CD4-positive, alpha-beta memory T cell (primary cell): Measurements from ENCODE around the gene EPHX1. TPM values are rescaled to one million over a fixed set of nuclear protein-coding genes. Genes with fewer than 3 reads are reported as not detected.
A peak's percentile ranks its signal among the peaks of the same experiment; 100 is the strongest.

ENCODE experiments used
- CTCF ChIA-PET: fragments of 350-600 bp; sonication (Branson Sonifier 250); formaldehyde crosslinking; loops from one replicate; lab custom pipeline; 2021; ENCODE audit warnings: inconsistent platforms; ENCODE audit not compliant: partially characterized antibody; lab: Charles Lee
- POLR2A ChIA-PET: fragments of 350-600 bp; sonication (Branson Sonifier 250); formaldehyde crosslinking; loops from one replicate; lab custom pipeline; 2021; ENCODE audit not compliant: partially characterized antibody; lab: Charles Lee
- DNase-seq, 5 donors: peaks; one replicate each; pipeline versions ENCODE4 v3.0.0 to v3.0.0-alpha.2; 2020 to 2022; ENCODE audit warnings: mixed read lengths in 1 of 5
- H3K27ac ChIP-seq: one replicate; pipeline ENCODE4 v1.7.0; 2013; ENCODE audit warnings: low read depth, low read length
- H3K27me3 ChIP-seq: 2 replicates; pipeline ENCODE4 v1.7.0; 2013; ENCODE audit warnings: mild to moderate bottlenecking, low read length, moderate library complexity; ENCODE audit not compliant: insufficient read depth
- H3K36me3 ChIP-seq: 2 replicates; pipeline ENCODE4 v1.7.0; 2013; ENCODE audit warnings: mild to moderate bottlenecking, low read length, moderate library complexity; ENCODE audit not compliant: insufficient read depth
- H3K4me1 ChIP-seq: 2 replicates; pipeline ENCODE4 v1.7.0; 2013; ENCODE audit warnings: mild to moderate bottlenecking, low read length, moderate library complexity; ENCODE audit not compliant: insufficient read depth
- H3K4me3 ChIP-seq, 2 donors: one replicate each; pipeline ENCODE4 v1.7.0; 2013; ENCODE audit warnings: low read length in 2 of 2, mild to moderate bottlenecking in 1 of 2
- H3K9me3 ChIP-seq, 2 donors: one replicate each; pipeline ENCODE4 v1.7.0; 2013; ENCODE audit warnings: low read length in 2 of 2, control low read depth in 1 of 2; ENCODE audit not compliant: control insufficient read depth in 1 of 2
- H3K27ac Mint-ChIP-seq, 7 donors: one replicate each; pipeline ENCODE4 v1.8.0; 2020 to 2021; ENCODE audit warnings: mixed read lengths in 7 of 7, mild to moderate bottlenecking in 6 of 7, inconsistent platforms in 3 of 7, moderate library complexity in 3 of 7
- H3K27me3 Mint-ChIP-seq, 2 donors: one replicate each; pipeline ENCODE4 v1.8.0; 2020 to 2021; ENCODE audit warnings: mixed read lengths in 2 of 2
- H3K36me3 Mint-ChIP-seq, 2 donors: one replicate each; pipeline ENCODE4 v1.8.0; 2020 to 2021; ENCODE audit warnings: mixed read lengths in 2 of 2, inconsistent platforms in 1 of 2, mild to moderate bottlenecking in 1 of 2
- H3K4me1 Mint-ChIP-seq, 4 donors: one replicate each; pipeline ENCODE4 v1.8.0; 2020 to 2021; ENCODE audit warnings: mixed read lengths in 4 of 4, mild to moderate bottlenecking in 1 of 4
- H3K4me3 Mint-ChIP-seq, 8 donors: one replicate each; pipeline ENCODE4 v1.8.0; 2020 to 2021; ENCODE audit warnings: mixed read lengths in 8 of 8, mild to moderate bottlenecking in 7 of 8, moderate library complexity in 6 of 8, inconsistent platforms in 3 of 8
- H3K9me3 Mint-ChIP-seq, 8 donors: one replicate each; pipeline ENCODE4 v1.8.0; 2020 to 2021; ENCODE audit warnings: mixed read lengths in 8 of 8, mild to moderate bottlenecking in 5 of 8, inconsistent platforms in 3 of 8, moderate library complexity in 1 of 8
- intact Hi-C: fragments of 100-400 bp; cut with micrococcal nuclease; formaldehyde crosslinking; loops from one replicate; pipeline ENCODE4 v1.15.1; 2023
- polyA plus RNA-seq, 2 donors: library from polyadenylated mRNA; unstranded; fragments of 300-500 nt; fragmentation: Illumina TruSeq; gene quantifications; one replicate each; pipeline ENCODE4 v1.2.3, GENCODE V29; 2021
- total RNA-seq, 2 experiments: library from RNA; stranded (reverse); gene quantifications; one replicate each; pipeline ENCODE4 v1.2.3, GENCODE V29; 2021

EPHX1 gene
- total and polyA plus RNA-seq, 4 experiments from 2014 or later = 0.34 to 3.0 (median 1.3) TPM

- Mint-ChIP-seq H3K4me1 (peaks cover 0 to 1% (median 0%) of the 10 kb centered on the region in 4 donors), H3K4me3 (no peak overlapping the region), H3K27ac (no peak overlapping the region), H3K27me3 (peaks cover 1 to 2% of the 10 kb centered on the region in 2 donors), H3K9me3 (no peaks in the 10 kb centered on the region), H3K36me3 (no peaks in the 10 kb centered on the region)
- Histone ChIP-seq H3K27ac (no peak overlapping the region), H3K36me3 (no peaks in the 10 kb centered on the region), H3K4me3 (no peak overlapping the region), H3K9me3 (no peaks in the 10 kb centered on the region), H3K4me1 (no peaks in the 10 kb centered on the region), H3K27me3 (no peaks in the 10 kb centered on the region)
- intact Hi-C loops = no loop called here
- no peak for DNase-seq
- ChIA-PET POLR2A (interaction anchor here (0.9 kb wide), 1 partner anchor 8 kb away, joined by 4 read pairs; no protein-coding TSS in a partner anchor), CTCF (no interaction called here)
These were observed 13.9 kb downstream of the EPHX1 start for GRCh38 chr1:225823811-225824261.

DNA sequence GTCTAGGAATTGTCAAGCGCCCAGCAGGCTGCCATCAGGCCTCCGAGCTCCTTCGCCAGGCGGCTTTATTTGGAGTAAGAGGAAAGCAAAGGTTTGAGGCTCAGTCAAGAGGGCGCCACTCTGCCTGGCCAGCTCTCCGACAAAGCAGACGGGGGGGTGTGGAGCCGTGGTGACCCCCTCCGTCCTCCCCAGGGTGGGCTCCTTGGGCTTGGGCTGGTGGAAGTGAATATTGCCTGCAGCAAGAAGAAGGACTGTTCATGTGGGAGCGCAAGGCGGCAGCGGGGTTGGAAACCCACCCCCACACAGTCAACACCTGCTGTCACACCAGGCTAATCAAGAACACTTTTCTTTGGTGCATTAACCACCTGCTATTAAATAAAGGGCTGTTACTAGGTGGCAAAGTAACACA, 14.6 kb downstream of the EPHX1 start:
- ChIA-PET CTCF (no interaction called here), POLR2A (interaction anchor here (0.9 kb wide), 1 partner anchor 8 kb away, joined by 4 read pairs; no protein-coding TSS in a partner anchor)
- H3K9me3 Mint-ChIP-seq = no peaks in the 10 kb centered on the region

DNA sequence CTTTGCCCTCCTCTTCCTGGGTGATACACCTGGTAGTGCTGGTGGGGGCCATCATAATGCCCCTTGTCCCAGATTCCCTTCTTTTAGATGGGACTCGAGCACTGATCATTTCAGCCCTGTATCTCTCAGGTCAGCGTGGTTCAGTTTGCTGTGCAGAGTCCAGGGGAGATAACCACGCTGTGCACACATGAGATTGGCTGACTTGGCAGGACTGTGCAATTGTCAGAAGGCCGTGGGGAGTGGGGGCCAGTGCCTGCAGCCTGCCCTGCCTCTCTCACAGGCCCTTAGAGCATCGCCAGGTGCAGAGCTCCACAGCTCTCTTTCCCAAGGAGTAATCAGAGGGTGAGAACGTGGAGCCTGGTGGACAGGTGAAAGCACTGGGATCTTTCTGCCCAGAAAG, 15.2 kb downstream of the EPHX1 start:
- no peak for DNase-seq
- Histone ChIP-seq H3K27me3 (no peaks in the 10 kb centered on the region), H3K4me3 (no peak overlapping the region), H3K4me1 (no peaks in the 10 kb centered on the region), H3K36me3 (no peaks in the 10 kb centered on the region), H3K9me3 (no peaks in the 10 kb centered on the region), H3K27ac (no peak overlapping the region)
- H3K27me3 Mint-ChIP-seq = peaks cover 1 to 2% of the 10 kb centered on the region in 2 donors
- CTCF ChIA-PET = no interaction called here
- H3K4me1 Mint-ChIP-seq = peaks cover 0 to 1% (median 0%) of the 10 kb centered on the region in 4 donors
- H3K27ac Mint-ChIP-seq = peak overlapping the region in 1 of 7 donors; percentile 35
- H3K36me3 Mint-ChIP-seq = no peaks in the 10 kb centered on the region
- H3K9me3 Mint-ChIP-seq = no peaks in the 10 kb centered on the region
- intact Hi-C loops = no loop called here
- POLR2A ChIA-PET = interaction anchor here (0.9 kb wide), 1 partner anchor 9 kb away, joined by 4 read pairs; no protein-coding TSS in a partner anchor
- no peak overlapping the region for H3K4me3 Mint-ChIP-seq

More for the DNA sequence above, 14.6 kb downstream of the EPHX1 start:
- DNase-seq = no peak
- H3K27me3 ChIP-seq = no peaks in the 10 kb centered on the region
- no peaks in the 10 kb centered on the region for H3K4me1 ChIP-seq
- no peak overlapping the region for H3K27ac ChIP-seq
- Mint-ChIP-seq H3K4me1 (peaks cover 0 to 1% (median 0%) of the 10 kb centered on the region in 4 donors), H3K36me3 (no peaks in the 10 kb centered on the region), H3K4me3 (no peak overlapping the region), H3K27ac (peak overlapping the region in 1 of 7 donors; percentile 27), H3K27me3 (peaks cover 1 to 2% of the 10 kb centered on the region in 2 donors)
- no peaks in the 10 kb centered on the region for H3K9me3 ChIP-seq
- no peaks in the 10 kb centered on the region for H3K36me3 ChIP-seq
- intact Hi-C loops = no loop called here
- H3K4me3 ChIP-seq = no peak overlapping the region

GRCh38 chr1:225825607-225826007, 15.7 kb downstream of the EPHX1 start:
- Mint-ChIP-seq H3K36me3 (no peaks in the 10 kb centered on the region), H3K9me3 (no peaks in the 10 kb centered on the region), H3K27ac (peak overlapping the region in 1 of 7 donors; percentile 35), H3K4me1 (peaks cover 0 to 1% (median 0%) of the 10 kb centered on the region in 4 donors), H3K27me3 (peaks cover 1 to 2% of the 10 kb centered on the region in 2 donors), H3K4me3 (no peak overlapping the region)
- no peaks in the 10 kb centered on the region for H3K27me3 ChIP-seq
- no peaks in the 10 kb centered on the region for H3K4me1 ChIP-seq
- no peak overlapping the region for H3K4me3 ChIP-seq
- DNase-seq = no peak
- POLR2A ChIA-PET = interaction anchor here (0.5 kb wide), 1 partner anchor 35 kb away, joined by 3 read pairs; no protein-coding TSS in a partner anchor
- intact Hi-C loops = no loop called here
- CTCF ChIA-PET = interaction anchor here (0.8 kb wide), 1 partner anchor 15 kb away, joined by 5 read pairs; no protein-coding TSS in a partner anchor
- H3K27ac ChIP-seq = no peak overlapping the region
- H3K9me3 ChIP-seq = no peaks in the 10 kb centered on the region
- no peaks in the 10 kb centered on the region for H3K36me3 ChIP-seq

- Histone ChIP-seq H3K36me3 (no peaks in the 10 kb centered on the region), H3K4me3 (no peak overlapping the region), H3K27ac (no peak overlapping the region), H3K4me1 (no peaks in the 10 kb centered on the region), H3K27me3 (no peaks in the 10 kb centered on the region), H3K9me3 (no peaks in the 10 kb centered on the region)
- POLR2A ChIA-PET = no interaction called here
- H3K9me3 Mint-ChIP-seq = no peaks in the 10 kb centered on the region
- H3K36me3 Mint-ChIP-seq = no peaks in the 10 kb centered on the region
- no peak for DNase-seq
- no peaks in the 10 kb centered on the region for H3K4me1 Mint-ChIP-seq
- peaks cover 1 to 2% of the 10 kb centered on the region in 2 donors for H3K27me3 Mint-ChIP-seq
- H3K27ac Mint-ChIP-seq = no peak overlapping the region
- intact Hi-C loops = no loop called here
- no peak overlapping the region for H3K4me3 Mint-ChIP-seq
- CTCF ChIA-PET = no interaction called here
These were observed 17.2 kb downstream of the EPHX1 start for GRCh38 chr1:225827076-225827475.

DNA sequence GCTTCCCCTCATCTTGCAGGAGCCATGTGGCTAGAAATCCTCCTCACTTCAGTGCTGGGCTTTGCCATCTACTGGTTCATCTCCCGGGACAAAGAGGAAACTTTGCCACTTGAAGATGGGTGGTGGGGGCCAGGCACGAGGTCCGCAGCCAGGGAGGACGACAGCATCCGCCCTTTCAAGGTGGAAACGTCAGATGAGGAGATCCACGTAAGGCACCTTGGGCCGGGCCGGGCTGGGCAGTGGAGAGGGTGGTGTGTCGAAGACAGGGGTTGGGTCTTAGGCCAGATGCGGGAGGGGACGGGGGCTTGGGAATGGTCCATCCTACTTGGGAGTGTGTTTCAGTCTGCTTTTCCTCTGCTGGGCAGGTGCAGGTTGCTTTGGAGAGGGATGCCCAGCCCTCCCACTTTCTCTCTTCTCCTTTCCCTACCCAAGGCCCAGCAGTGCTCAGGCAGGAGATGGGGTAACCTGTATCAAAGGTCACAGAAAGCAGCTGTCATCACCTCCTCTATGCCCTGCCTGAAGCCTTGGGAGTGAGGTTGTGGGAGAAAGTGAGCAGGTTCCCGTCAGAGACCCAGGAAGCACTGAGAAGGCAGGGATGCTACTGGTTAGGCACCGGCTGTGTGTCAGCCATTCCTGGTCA, 18.9 kb downstream of the EPHX1 start:
- Histone ChIP-seq H3K9me3 (no peaks in the 10 kb centered on the region), H3K27ac (no peak overlapping the region), H3K27me3 (no peaks in the 10 kb centered on the region), H3K4me1 (no peaks in the 10 kb centered on the region), H3K36me3 (no peaks in the 10 kb centered on the region), H3K4me3 (no peak overlapping the region)
- H3K36me3 Mint-ChIP-seq = no peaks in the 10 kb centered on the region
- DNase-seq = no peak
- POLR2A ChIA-PET = no interaction called here
- H3K4me3 Mint-ChIP-seq = no peak overlapping the region
- intact Hi-C loops = no loop called here
- no peaks in the 10 kb centered on the region for H3K9me3 Mint-ChIP-seq
- CTCF ChIA-PET = no interaction called here
- H3K4me1 Mint-ChIP-seq = no peaks in the 10 kb centered on the region
- peaks cover 1 to 2% of the 10 kb centered on the region in 2 donors for H3K27me3 Mint-ChIP-seq
- H3K27ac Mint-ChIP-seq = no peak overlapping the region

DNA sequence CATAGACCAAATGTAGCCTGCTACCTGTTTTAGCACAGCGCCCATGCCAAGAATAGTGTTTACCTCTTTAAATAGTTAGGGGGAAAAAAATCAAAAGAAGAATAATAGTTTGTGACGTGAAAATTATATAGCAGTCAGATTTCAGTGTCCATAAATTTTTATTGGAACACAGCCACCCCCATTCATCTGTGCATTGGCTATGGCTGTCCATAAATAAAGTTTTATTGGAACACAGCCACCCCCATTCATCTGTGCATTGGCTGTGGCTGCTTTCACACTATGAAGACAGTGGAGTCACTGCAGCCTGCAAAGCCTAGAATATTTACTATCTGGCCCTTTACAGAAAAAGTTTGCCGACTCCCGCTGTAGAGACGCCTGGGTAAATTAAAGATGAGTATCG, 20.9 kb downstream of the EPHX1 start:
- no peaks in the 10 kb centered on the region for H3K9me3 Mint-ChIP-seq
- intact Hi-C loops = no loop called here
- Histone ChIP-seq H3K9me3 (no peaks in the 10 kb centered on the region), H3K36me3 (no peaks in the 10 kb centered on the region), H3K27ac (no peak overlapping the region), H3K4me1 (no peaks in the 10 kb centered on the region), H3K4me3 (no peak overlapping the region), H3K27me3 (no peaks in the 10 kb centered on the region)
- CTCF ChIA-PET = no interaction called here
- peak overlapping the region in 1 of 7 donors; percentile 53 for H3K27ac Mint-ChIP-seq
- no peaks in the 10 kb centered on the region for H3K4me1 Mint-ChIP-seq
- DNase-seq = no peak
- H3K27me3 Mint-ChIP-seq = peaks cover 0 to 2% of the 10 kb centered on the region in 2 donors
- POLR2A ChIA-PET = no interaction called here
- no peak overlapping the region for H3K4me3 Mint-ChIP-seq
- no peaks in the 10 kb centered on the region for H3K36me3 Mint-ChIP-seq
